ENCODE data around the gene NAGK.

NAGK gene

DNA sequence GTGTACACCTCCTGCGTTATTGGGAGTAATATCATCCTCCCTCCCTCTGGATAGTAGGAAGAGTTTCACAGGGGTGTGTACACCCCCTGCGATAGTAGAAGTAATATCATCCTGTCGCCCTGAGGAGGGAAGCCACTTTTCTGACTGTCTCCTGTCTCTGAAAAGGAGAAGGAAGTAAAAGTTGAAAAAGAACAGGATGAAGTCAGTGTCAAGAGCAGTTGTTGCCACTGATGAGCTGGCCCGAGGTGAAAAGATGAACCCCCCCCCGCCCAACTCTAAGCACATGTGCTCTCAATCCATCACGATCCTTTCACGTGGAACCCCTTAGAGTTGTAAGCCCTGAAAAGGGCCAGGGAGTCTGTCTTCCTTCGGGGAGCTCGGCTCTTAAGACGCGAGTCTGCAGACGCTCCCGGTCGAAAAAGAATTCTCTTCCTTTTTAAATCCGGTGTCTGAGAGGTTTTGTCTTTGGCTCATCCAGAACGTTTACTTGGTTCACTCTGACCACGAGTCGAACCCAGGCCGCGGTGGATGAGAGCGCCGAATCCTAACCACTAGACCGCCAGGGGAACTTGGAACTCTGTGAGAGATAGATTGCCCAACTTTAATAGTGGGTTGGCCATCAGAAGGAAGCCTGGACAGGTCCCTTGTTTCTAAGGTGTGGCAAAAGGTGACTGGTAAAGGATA lies 22.4 kb upstream of the NAGK start:
- ChIA-PET CTCF (interaction anchor here (0.6 kb wide), 1 partner anchor 65 kb away, joined by 8 read pairs; no protein-coding TSS in a partner anchor), POLR2A (interaction anchor here (0.5 kb wide), 1 partner anchor 91 kb away, joined by 3 read pairs; no protein-coding TSS in a partner anchor)
- Histone ChIP-seq H3K4me1 (ENCODE audit: control insufficient read depth, insufficient read depth, low read length) (no peaks in the 10 kb centered on the region), H3K4me3 (ENCODE audit: low read depth, low read length) (no peak overlapping the region), H3K27ac (ENCODE audit: extremely low read depth, low read depth, low read length) (no peak overlapping the region), H3K36me3 (ENCODE audit: control insufficient read depth in 2 of 2, insufficient read depth in 1 of 2, low read length in 2 of 2) (no peaks in the 10 kb centered on the region), H3K9me3 (ENCODE audit: control insufficient read depth, insufficient read depth, low read depth, low read length) (no peaks in the 10 kb centered on the region)
- TF ChIP-seq, protein P1, sequence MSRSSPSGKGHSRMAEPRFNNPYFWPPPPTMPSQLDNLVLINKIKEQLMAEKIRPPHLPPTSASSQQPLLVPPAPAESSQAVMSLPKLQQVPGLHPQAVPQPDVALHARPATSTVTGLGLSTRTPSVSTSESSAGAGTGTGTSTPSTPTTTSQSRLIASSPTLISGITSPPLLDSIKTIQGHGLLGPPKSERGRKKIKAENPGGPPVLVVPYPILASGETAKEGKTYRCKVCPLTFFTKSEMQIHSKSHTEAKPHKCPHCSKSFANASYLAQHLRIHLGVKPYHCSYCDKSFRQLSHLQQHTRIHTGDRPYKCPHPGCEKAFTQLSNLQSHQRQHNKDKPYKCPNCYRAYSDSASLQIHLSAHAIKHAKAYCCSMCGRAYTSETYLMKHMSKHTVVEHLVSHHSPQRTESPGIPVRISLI (tag by site-specific recombination; IDR thresholded peaks at IDR 0.05), result no peak
- TF ChIP-seq ZNF184 (tag by site-specific recombination; IDR thresholded peaks at IDR 0.05) (no peak), ZNF214 (tag by site-specific recombination; IDR thresholded peaks at IDR 0.05; ENCODE audit: borderline replicate concordance) (no peak), KLF8 (tag by site-specific recombination; IDR thresholded peaks at IDR 0.05) (no peak), ZNF24 (tag by site-specific recombination; IDR thresholded peaks at IDR 0.05) (no peak), ZEB2 (tag by site-specific recombination; IDR thresholded peaks at IDR 0.05) (no peak), ZNF423 (tag by site-specific recombination; IDR thresholded peaks at IDR 0.05) (no peak), OSR2 (tag by site-specific recombination; IDR thresholded peaks at IDR 0.05) (no peak), ZNF707 (tag by site-specific recombination; IDR thresholded peaks at IDR 0.05) (no peak), ZNF660 (tag by site-specific recombination; IDR thresholded peaks at IDR 0.05) (no peak), ZSCAN16 (tag by site-specific recombination; IDR thresholded peaks at IDR 0.05) (no peak), ZNF473 (tag by site-specific recombination; IDR thresholded peaks at IDR 0.05) (no peak), OVOL3 (tag by site-specific recombination; IDR thresholded peaks at IDR 0.05) (no peak), GLIS2 (tag by site-specific recombination; IDR thresholded peaks at IDR 0.05) (no peak), ZNF169 (tag by site-specific recombination; IDR thresholded peaks at IDR 0.05) (no peak)
- TF ChIP-seq, protein P2, sequence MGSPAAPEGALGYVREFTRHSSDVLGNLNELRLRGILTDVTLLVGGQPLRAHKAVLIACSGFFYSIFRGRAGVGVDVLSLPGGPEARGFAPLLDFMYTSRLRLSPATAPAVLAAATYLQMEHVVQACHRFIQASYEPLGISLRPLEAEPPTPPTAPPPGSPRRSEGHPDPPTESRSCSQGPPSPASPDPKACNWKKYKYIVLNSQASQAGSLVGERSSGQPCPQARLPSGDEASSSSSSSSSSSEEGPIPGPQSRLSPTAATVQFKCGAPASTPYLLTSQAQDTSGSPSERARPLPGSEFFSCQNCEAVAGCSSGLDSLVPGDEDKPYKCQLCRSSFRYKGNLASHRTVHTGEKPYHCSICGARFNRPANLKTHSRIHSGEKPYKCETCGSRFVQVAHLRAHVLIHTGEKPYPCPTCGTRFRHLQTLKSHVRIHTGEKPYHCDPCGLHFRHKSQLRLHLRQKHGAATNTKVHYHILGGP (tag by site-specific recombination; IDR thresholded peaks at IDR 0.05), result no peak
- TF ChIP-seq, protein P3, sequence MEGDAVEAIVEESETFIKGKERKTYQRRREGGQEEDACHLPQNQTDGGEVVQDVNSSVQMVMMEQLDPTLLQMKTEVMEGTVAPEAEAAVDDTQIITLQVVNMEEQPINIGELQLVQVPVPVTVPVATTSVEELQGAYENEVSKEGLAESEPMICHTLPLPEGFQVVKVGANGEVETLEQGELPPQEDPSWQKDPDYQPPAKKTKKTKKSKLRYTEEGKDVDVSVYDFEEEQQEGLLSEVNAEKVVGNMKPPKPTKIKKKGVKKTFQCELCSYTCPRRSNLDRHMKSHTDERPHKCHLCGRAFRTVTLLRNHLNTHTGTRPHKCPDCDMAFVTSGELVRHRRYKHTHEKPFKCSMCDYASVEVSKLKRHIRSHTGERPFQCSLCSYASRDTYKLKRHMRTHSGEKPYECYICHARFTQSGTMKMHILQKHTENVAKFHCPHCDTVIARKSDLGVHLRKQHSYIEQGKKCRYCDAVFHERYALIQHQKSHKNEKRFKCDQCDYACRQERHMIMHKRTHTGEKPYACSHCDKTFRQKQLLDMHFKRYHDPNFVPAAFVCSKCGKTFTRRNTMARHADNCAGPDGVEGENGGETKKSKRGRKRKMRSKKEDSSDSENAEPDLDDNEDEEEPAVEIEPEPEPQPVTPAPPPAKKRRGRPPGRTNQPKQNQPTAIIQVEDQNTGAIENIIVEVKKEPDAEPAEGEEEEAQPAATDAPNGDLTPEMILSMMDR (tag by site-specific recombination; IDR thresholded peaks at IDR 0.05), result no peak
- TF ChIP-seq, protein P4, sequence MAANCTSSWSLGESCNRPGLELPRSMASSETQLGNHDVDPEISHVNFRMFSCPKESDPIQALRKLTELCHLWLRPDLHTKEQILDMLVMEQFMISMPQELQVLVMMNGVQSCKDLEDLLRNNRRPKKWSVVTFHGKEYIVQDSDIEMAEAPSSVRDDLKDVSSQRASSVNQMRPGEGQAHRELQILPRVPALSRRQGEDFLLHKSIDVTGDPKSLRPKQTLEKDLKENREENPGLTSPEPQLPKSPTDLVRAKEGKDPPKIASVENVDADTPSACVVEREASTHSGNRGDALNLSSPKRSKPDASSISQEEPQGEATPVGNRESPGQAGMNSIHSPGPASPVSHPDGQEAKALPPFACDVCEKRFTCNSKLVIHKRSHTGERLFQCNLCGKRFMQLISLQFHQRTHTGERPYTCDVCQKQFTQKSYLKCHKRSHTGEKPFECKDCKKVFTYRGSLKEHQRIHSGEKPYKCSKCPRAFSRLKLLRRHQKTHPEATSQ (tag by site-specific recombination; IDR thresholded peaks at IDR 0.05), result no peak
- TF ChIP-seq, protein P5, sequence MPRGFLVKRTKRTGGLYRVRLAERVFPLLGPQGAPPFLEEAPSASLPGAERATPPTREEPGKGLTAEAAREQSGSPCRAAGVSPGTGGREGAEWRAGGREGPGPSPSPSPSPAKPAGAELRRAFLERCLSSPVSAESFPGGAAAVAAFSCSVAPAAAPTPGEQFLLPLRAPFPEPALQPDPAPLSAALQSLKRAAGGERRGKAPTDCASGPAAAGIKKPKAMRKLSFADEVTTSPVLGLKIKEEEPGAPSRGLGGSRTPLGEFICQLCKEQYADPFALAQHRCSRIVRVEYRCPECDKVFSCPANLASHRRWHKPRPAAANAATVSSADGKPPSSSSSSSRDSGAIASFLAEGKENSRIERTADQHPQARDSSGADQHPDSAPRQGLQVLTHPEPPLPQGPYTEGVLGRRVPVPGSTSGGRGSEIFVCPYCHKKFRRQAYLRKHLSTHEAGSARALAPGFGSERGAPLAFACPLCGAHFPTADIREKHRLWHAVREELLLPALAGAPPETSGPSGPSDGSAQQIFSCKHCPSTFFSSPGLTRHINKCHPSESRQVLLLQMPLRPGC (tag by site-specific recombination; IDR thresholded peaks at IDR 0.05), result no peak
